RKO (cell line): ENCODE measurements around the gene COL2A1.

Experiments
- DNase-seq: peaks from one replicate; pipeline ENCODE4 v3.0.0-alpha.2; 2016; ENCODE audit warnings: low spot score

Gene COL2A1

GRCh38 chr12:48030173-48030650 is 25.9 kb upstream of the COL2A1 start:
- no peak for DNase-seq

GRCh38 chr12:48029491-48030172 is 25.4 kb upstream of the COL2A1 start:
- no peak for DNase-seq

DNA sequence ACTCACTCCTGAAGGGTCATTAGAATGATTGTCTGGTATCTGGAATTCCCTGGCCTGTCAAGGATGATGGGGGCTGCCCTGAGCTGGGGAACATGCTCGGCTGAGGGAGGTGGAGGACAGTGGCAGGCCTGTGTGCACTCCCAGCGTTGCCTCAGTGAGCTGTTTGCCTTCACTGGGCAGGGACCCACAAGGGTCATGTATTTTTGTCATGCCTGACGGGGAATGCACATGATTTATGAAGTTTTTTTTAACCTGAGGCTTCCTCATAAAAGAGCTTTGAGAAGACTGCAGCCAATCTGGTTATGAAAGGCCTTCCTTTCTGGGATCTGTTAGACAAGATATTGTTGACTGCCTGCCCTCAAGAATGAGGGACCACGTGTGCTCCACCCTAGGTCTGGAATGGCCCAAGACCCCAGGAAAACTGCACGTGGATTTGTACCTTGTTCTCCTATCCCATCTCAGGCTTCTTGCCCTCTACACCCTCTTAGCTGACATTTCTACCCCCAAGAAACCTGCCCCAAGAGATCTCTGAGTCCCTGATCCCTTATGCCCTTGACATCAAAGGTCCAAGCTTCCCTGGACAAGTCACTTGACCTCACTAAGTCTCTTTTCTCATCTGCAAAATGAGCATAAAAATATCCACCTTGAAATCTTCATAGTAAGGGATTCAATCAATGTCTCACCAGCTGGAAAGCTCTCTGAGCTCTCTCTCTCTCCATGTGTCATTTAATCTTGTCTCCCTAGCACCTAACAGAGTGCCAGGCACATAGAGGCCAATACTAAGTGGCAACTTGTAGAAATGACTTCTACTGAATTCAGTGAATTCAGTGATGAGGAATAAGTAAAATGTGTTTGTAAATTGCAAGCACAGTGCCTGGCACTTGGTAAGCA is 24.5 kb upstream of the COL2A1 start:
- no peak for DNase-seq

GRCh38 chr12:48027183-48028002 is 23.1 kb upstream of the COL2A1 start:
- DNase-seq: no peak

GRCh38 chr12:48026060-48026827 is 22.0 kb upstream of the COL2A1 start:
- DNase-seq: no peak

DNA sequence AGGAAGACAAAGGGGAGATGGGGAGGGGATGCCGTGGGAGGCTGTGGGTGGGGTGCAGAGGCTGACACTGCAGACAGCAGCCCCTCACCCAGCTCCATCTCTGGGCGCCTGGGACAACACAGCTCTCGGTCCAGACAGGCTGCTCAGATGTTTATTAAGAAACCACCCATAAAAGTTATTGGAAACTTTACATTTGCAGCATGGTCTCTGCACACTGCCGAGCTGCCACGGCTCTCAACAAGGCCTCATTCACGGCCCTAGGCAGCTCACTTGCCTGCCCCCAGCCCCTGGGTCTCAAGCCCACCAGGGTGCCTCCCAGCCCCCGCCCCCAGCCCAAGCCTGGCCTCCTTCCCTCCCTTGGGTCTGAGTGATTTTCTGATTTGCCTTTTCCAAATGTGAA is 21.0 kb upstream of the COL2A1 start:
- no peak for DNase-seq

GRCh38 chr12:48024735-48025134 is 20.5 kb upstream of the COL2A1 start:
- no peak for DNase-seq

DNA sequence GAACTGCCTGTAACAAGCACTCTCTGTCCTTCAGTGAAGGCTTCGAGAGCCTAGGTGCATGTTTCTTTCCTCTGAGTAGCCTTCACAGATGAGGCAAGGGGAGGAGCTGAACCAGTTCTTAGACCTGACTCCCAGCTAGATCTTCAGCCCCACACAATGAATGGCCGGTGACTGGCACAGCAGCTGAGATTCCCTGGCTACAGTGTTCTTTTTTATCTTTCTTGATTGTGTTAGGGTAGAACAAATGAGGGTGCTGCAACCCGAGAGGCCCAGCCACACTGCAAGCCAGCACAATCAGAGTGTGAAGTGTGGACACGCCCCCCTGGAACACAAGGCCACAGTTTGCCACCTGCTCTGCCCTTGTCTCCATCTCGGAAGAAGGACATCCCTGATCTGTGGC is 19.1 kb upstream of the COL2A1 start:
- DNase-seq: no peak

DNA sequence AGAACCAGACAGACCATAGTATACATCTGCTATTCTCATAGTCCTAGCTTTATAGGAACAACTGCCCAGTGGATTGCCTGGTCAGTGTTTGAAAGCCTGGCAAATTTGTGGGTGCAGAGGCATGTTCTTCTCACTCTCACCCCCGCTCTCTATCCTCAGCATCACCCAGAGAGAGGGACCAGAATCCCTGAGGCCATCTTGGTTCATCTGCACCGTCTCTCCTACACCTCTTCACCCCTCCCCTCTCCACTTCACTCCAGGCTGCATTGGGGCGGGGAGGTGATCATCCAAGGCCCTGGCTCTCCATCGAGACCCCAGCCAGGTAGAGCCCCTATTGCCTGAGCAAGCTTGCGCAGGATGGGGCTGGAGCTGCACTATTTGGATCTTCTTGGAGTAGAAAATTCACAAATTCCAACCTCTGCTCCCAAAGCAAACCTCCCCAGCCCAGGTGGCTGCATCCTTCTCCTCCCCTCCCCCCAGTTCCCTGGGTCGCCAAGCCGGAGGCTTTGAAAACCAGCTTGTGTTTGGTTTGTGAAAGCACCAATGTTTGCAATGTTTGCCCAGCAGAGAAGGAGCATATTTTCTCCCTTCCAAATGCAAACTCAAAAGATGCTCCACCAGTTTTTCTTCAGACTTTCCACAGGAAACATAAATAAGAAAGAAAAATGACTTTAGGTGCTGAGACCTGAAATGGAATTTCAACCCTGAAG is 18.6 kb upstream of the COL2A1 start:
- no peak for DNase-seq

GRCh38 chr12:48022180-48022521 is 17.9 kb upstream of the COL2A1 start:
- DNase-seq: no peak

DNA sequence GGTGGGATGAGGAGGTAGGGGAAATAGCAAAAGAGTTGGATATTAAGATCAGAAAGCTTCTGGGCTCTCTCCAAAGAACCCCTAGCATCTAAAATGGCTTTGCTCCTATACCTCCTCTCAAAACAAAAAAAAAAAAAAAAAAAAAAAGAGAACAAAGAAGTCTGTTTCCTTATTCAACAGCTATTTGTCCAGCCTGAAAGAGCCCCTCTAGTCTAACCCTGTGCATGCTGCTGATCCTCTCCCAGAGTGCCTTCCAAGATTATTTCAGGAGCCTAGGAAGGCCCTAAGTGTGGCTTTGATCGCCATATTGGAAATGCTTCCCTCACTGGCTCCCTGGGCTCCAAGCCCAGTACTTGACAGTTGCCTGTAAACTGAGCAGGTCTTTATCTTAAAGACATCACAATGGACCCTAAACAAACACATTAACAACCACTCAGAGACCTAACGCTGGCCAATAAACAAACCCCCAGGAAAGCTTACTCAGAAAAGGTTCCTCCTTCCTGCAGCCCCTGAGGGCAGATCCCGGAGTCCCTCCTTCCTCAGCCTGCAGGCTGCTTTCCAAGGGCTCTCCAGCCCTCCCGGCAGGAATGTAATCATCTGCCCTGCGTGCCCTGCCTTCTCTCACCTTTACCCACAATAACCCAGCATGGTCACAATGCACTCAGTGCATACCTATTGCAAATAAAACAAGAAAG is 17.4 kb upstream of the COL2A1 start:
- DNase-seq: no peak

GRCh38 chr12:48019639-48020265 is 15.5 kb upstream of the COL2A1 start:
- DNase-seq: no peak

DNA sequence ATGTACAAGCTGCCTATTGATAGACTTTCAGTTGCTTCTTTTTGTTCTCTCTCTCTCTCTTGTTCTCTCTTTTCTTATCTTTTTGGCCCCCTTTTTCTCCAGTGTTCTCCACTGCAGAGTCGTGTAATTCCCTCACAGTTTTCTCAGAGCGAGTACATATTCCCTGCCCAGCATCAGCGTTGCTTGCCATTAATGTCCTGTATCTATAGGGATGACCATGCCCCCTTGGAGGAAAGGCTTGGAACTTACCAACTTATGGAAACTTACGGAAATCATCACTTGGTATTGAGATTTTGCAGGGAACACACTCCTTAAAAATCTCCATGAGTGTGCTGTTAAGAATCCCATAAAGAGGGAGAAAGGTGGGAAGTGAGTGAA is 14.3 kb upstream of the COL2A1 start:
- DNase-seq: no peak

DNA sequence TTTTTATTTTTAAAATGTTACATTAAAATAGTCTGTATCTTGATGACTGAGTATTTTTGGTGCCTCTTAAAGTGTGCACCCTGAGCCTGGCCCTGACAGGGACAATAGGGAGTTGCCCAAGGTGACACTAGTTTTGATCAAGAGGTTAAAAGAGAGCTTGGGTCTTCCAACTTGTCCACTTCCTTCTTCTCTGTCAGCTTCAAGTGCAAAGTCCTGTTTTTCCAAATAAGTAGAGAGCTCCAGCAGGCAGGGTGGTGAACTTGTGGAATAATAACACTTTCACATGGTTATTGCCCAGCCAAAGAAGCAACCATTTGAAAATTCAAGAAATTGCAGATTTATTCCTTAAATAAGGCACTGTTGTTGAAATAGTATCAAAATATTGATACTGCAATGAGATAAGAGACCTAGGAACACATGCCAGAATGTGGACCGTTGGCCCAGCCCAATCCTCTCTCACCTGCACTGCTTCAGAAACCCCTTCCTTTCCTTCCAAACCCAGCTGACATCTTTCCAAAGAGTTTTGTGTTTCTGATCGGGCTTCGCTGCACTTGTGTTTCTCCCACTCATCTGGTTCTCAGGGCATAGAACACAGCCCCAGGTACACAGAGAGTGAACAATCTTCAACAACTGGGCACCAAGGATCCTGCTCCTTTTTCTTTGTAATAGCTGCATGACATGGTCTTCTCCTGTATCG is 13.8 kb upstream of the COL2A1 start:
- no peak for DNase-seq

DNA sequence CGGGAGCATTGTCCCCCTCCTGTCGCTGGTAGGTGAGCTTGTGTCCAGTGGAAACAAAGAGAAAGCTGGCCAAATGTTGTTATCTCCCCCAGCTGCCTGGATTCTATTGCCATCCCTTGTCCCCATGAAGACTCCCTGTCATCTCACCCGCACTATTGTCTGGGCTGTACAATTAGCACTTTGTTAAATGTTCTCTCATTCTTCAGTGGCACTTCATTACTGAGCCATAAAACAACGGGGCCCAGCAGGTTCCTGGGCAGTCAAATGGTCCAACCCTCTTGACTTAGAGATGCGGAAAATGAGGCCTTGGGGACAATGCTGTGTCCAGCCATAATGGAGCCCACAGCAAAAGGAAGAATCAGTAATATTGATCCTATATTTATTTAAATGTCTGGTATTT is 13.2 kb upstream of the COL2A1 start:
- no peak for DNase-seq

DNA sequence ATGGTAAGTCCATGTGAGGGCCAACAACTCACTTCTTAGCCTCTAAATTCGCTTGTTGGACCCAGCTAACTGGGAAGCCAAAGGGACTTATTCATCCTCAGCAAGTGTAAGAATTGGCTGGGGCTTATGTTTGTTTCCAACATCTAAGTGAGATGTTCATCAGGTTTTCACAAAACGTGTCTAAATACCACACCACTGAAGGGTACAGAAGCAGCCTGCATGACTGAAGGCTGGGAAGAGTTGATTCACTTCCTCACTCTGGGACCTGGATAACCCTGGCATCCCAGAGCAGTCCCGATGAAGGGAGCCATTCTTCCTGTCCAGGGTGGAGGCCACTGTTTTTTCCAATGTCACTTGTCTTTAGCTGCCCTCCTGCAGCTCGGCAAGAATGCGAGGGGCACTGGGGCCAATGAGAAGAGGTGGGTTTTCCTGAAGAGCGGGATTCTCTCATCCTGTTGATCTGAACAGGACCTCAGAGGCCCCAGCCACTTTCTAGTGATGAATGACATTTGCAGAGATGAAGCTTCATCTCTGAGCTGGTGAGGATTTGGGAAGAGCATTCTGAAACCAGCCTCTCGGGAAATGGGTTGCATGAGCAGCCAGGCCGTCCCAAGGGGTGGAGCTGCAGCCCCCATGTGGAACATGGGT is 12.2 kb upstream of the COL2A1 start:
- DNase-seq: no peak

- no peak for DNase-seq
These were observed 11.7 kb upstream of the COL2A1 start for GRCh38 chr12:48015954-48016353.

GRCh38 chr12:48015129-48015528 is 10.9 kb upstream of the COL2A1 start:
- no peak for DNase-seq

GRCh38 chr12:48013287-48013686 is 9.0 kb upstream of the COL2A1 start:
- no peak for DNase-seq
